NB4 (cell line): Measurements from ENCODE around the gene TNFSF13.

Experiments
- MYC ChIP-seq: IDR thresholded peaks from 2 replicates; pipeline ENCODE4 v1.6.1; 2011; ENCODE audit warnings: low read depth, low read length
- POLR2A ChIP-seq: IDR thresholded peaks from 2 replicates; pipeline ENCODE4 v1.6.1; 2011; ENCODE audit warnings: mild to moderate bottlenecking; ENCODE audit not compliant: insufficient read length; ENCODE audit errors: extremely low read depth
- TF ChIP-seq, protein P1 (sequence below): IDR thresholded peaks from one replicate; pipeline ENCODE4 v1.5.1; 2012; ENCODE audit warnings: low read depth, low read length

- TF ChIP-seq, protein P1, sequence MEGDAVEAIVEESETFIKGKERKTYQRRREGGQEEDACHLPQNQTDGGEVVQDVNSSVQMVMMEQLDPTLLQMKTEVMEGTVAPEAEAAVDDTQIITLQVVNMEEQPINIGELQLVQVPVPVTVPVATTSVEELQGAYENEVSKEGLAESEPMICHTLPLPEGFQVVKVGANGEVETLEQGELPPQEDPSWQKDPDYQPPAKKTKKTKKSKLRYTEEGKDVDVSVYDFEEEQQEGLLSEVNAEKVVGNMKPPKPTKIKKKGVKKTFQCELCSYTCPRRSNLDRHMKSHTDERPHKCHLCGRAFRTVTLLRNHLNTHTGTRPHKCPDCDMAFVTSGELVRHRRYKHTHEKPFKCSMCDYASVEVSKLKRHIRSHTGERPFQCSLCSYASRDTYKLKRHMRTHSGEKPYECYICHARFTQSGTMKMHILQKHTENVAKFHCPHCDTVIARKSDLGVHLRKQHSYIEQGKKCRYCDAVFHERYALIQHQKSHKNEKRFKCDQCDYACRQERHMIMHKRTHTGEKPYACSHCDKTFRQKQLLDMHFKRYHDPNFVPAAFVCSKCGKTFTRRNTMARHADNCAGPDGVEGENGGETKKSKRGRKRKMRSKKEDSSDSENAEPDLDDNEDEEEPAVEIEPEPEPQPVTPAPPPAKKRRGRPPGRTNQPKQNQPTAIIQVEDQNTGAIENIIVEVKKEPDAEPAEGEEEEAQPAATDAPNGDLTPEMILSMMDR: no peak
- TF ChIP-seq POLR2A (no peak), MYC (no peak)
These were observed 28.3 kb upstream of the TNFSF13 start for GRCh38 chr17:7530023-7530900.
